DMS153 treated with DMSO at 0.1 percent for 48 hours (cell line): ENCODE measurements around the gene MRPL57.
"Not testable (repeated sequence)": the region's sequence is repeated elsewhere in the genome, so short reads cannot be mapped to it uniquely, and the experiment has no call there.

Experiments used
- DNase-seq: peaks from one replicate; lab custom pipeline; 2025; ENCODE audit not compliant: unreplicated experiment; lab: John Stamatoyannopoulos, UW

The MRPL57 gene

DNA sequence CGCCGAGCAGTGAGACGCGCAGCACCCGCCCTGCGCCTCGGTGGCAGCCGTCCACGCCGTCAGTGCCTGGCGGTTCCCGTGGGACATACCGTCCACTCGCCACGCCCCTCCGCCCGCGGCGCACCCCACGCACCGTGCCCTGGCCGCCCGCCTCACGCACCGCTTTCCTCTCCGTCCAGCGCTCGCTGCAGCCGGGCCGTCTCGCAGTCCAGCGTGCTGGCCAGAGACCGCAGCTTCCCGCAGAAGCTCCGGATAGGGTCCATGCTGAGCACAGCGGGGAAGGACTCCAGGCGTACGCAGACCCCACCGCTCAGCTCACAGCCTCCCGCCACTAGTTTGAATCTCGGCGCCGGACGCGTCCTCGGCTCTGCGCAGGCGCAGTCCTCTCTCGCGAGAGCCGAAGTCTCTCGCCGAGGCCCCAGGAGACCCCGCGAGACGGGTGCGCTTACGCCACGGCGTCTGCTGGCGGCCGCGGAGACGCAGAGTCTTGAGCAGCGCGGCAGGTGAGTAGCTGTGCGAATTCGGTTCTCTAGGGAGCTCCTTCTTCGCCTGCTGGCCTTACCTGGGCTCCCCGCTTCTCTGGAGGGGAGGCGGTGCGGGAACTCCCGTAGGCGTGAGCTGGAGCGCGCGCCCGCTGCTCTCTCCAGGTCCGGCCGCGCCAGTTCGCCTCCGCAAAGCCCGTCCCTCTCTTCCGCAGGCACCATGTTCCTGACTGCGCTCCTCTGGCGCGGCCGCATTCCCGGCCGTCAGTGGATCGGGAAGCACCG lies at the start of gene MRPL57, which contains the start of gene SKA3:
Gene MRPL57 (plus strand): TSS at position 444 of the 767 bp plus-strand sequence. CDS start 259 bp downstream, at position 703.
Gene SKA3 (minus strand): TSS at position 338 of the 767 bp plus-strand sequence. CDS start 75 bp downstream, at position 263.
- DNase-seq, result peak; percentile 92

- no peak for DNase-seq
These were observed 46.3 kb upstream of the MRPL57 start for GRCh38 chr13:21130116-21130515.

DNA sequence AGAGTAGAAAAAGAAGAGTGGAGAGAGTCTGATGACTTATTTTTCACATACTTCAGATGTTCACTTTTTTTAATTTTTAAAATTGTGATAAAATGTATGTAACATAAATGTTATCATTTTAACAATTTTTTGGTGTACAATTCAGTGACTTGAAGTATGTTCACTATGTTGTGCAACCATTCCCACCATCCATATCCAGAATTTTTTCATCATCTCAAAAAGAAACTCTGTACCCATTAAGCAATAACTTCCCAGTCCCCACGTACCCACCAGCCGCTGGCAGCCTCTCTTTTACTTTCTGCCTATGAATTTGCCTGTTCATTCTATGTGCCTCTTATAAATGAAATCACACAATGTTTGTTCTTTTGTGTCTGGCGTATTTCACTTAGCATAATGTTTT lies 43.4 kb upstream of the MRPL57 start:
- DNase-seq, result no peak

- no peak for DNase-seq
These were observed 42.0 kb upstream of the MRPL57 start for GRCh38 chr13:21134475-21134874.

GRCh38 chr13:21135833-21136232 lies 40.6 kb upstream of the MRPL57 start:
- not testable (repeated sequence) for DNase-seq

DNA sequence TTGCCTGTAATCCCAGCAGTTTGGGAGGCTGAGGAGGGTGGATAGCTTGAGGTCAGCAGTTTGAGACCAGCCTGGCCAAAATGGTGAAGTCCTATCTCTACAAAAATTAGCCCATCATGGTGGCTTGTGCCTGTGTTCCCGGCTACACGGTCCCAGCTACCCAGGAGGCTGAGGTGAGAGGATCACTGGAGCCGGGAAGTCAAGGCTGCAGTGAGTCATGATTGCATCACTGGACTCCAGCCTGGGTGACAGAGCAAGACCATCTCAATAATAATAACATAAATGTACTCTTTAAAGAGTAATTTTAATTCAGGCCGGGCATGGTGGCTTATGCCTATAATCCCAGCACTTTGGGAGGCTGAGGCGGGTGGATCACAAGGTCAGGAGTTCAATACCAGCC lies 38.8 kb upstream of the MRPL57 start:
- DNase-seq, result no peak

- DNase-seq, result no peak
These were observed 37.9 kb upstream of the MRPL57 start for GRCh38 chr13:21138561-21138960.

GRCh38 chr13:21139374-21139773 lies 37.1 kb upstream of the MRPL57 start:
- DNase-seq, result no peak

DNA sequence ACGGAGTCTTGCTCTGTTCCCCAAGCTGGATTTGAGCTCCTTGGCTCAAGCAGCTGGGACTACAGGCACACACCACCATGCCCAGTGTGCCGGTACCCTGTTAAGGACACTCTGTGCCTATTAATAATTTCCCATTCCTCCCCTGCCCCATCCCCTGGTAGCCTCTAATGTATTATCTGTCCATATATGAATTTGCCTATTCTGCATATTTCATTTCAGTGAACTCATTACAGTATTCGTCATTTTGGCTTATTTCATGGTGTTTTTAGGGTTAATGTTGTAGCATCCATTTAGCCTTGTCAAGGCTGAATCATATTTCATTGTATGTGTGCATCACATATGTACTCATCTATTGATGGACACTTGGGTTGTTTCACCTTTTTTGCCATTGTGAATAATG lies 33.7 kb upstream of the MRPL57 start:
- DNase-seq, result no peak

GRCh38 chr13:21147827-21148226 lies 28.6 kb upstream of the MRPL57 start:
- no peak for DNase-seq

DNA sequence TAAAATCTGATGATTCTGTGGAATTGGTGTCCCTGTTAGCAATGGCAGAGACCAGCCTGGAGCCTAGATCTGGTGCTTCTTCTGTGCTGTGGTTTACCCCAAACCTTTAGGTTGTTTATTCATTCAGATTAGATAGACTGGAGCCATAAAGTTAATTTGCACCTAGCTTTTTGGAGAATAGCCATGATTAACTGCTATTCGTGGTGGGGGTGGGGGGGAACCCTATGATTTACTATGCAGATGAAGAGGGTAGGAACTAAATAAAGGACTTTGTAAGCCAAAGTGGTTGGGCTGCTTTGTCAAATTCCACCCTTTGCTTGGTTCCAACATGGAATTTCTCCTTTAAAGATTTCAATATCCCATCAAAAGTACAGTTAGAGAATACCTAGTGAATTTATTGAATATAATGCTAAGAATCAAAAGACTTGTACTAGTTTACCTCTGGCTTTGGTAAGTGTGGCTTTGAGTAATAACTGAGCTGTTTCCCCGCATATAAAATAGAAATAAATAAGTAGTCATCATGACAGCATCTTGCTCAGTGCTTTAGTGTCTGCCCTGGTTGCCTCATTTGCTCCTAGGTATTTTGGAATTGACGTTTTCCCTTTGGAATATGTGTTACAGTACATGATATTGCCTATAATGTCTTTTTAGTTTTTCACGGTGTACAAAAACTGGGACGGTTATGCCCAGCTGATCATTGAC lies 27.8 kb upstream of the MRPL57 start:
- DNase-seq, result no peak

GRCh38 chr13:21149568-21149967 lies 26.9 kb upstream of the MRPL57 start:
- DNase-seq, result no peak

DNA sequence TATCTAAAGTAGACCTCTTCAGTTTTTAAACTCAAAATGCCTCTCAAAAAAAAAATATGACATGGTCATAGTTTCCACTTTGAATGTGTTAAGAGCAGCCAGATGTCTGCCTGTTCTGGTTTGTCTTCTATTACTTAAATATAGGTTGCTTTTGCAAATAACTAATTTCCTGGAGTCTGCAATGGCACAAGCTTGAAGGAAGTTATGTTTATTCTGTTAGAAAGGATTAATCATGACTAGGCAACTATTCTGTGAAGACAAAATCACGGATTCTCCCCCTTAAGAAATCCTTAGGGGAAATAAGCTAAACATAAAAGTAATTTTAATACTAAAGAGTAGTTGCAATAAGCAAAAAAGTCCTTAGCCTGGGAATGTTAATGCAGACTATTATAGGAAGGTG lies 26.4 kb upstream of the MRPL57 start:
- DNase-seq, result no peak

GRCh38 chr13:21152251-21152899 lies 24.1 kb upstream of the MRPL57 start:
- no peak for DNase-seq

GRCh38 chr13:21164631-21165030 lies 11.8 kb upstream of the MRPL57 start:
- DNase-seq, result no peak

GRCh38 chr13:21165606-21166005 lies 10.9 kb upstream of the MRPL57 start:
- DNase-seq, result not testable (repeated sequence)

GRCh38 chr13:21171420-21171819 lies 5.0 kb upstream of the MRPL57 start:
- DNase-seq, result no peak

GRCh38 chr13:21173767-21174166 lies 2.7 kb upstream of the MRPL57 start:
- not testable (repeated sequence) for DNase-seq

DNA sequence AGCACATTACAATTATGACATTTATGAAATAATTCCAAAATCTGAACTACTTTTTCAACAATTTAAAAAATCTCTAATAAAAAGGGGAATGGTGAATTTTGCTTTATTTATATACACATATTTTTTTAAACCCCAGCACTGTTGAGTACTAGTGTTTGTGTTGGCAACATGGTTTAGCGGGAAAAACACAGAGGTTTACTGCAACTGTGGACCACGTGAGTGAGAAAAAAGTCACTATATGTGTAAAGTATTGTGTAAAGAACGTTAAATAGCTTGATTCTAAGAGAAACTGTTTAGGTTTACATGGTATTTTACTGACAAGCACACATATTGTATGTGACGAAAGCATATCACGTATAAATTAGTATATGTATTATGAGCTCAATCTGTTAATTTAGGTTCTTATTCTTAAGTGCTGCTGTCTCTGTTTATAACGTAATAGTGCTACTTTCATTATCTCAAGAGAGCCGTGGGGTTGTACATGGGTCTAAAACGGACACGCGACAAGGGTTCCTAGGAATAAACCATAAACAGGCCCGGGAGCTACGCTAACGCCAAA lies 723 bp upstream of the MRPL57 start:
- no peak for DNase-seq

DNA sequence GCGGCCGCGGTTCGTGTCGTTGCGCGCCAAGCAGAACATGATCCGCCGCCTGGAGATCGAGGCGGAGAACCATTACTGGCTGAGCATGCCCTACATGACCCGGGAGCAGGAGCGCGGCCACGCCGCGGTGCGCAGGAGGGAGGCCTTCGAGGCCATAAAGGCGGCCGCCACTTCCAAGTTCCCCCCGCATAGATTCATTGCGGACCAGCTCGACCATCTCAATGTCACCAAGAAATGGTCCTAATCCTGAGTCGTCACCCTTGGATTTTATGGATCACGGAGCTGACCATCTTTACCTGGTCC lies 475 bp downstream of the MRPL57 start:
- DNase-seq, result no peak

DNA sequence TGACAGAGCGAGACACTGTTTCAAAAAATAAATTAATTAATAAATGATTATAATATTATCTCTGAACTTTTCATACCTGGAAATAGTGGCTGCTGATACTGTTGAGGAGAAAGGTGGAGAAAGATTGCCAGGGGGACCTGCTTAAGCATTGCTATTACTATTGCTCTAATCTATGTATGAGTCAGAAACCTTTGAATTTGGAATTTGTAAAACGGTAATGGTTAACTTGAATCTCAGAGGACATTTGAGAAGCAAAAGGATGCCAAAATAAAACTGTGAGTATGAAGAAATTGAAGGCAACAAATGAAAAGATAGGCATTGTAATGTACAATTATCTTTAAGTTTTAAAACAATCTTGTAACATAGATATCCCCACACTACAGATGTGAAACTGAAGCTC lies 5.2 kb downstream of the MRPL57 start:
- no peak for DNase-seq

DNA sequence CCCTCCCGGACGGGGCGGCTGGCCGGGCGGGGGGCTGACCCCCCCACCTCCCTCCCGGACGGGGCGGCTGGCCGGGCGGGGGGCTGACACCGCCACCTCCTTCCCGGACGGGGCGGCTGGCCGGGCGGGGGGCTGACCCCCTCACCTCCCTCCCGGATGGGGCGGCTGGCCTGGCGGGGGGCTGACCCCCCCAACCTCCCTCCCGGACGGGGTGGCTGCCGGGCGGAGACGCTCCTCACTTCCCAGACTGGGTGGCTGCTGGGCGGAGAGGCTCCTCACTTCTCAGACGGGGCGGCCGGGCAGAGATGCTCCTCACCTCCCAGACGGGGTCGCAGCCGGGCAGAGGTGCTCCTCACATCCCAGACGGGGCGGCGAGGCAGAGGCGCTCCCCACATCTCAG lies 10.0 kb downstream of the MRPL57 start:
- DNase-seq, result not testable (repeated sequence)
